ENCODE measurements around the gene GALNT8. TPM values are rescaled to one million over a fixed set of nuclear protein-coding genes. Genes with fewer than 3 reads are reported as not detected.
A peak's percentile ranks its signal among the peaks of the same experiment; 100 is the strongest.

GALNT8 gene
- total RNA-seq, 2 donors from 2014 or later = 1.5 to 1.7 TPM

DNA sequence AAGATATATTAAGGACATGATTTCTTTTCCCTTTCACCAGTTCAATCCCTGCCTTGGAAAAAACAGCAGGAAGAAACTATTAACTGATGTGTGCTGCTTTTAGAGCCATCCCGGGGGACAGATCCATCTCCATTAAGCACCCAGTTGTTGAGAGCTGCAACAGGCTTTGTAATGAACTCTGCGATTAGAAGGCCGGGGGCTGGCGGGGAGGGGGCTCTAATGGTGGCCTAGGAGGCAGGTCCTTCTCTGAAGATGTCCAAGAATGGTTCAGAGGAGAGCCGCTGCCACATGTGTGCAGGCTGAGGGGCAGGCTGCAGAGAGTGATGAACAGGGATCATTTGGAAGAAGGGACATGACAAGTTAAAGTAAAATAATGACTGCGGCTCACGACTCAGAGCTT is 67.8 kb downstream of the GALNT8 start:
- ATAC-seq (replicated peaks in 1 of 2) = no peak
- Mint-ChIP-seq H3K36me3 (ENCODE audit: insufficient read depth in 2 of 2) (no peaks in the 10 kb centered on the region), H3K9me3 (peaks cover 2% of the 10 kb centered on the region in 2 donors), H3K27ac (no peak overlapping the region), H3K4me3 (no peak overlapping the region), H3K27me3 (ENCODE audit: low read depth) (peaks cover 19% of the 10 kb centered on the region), H3K4me1 (ENCODE audit: low read depth) (no peaks in the 10 kb centered on the region)
- DNase-seq = no peak

DNA sequence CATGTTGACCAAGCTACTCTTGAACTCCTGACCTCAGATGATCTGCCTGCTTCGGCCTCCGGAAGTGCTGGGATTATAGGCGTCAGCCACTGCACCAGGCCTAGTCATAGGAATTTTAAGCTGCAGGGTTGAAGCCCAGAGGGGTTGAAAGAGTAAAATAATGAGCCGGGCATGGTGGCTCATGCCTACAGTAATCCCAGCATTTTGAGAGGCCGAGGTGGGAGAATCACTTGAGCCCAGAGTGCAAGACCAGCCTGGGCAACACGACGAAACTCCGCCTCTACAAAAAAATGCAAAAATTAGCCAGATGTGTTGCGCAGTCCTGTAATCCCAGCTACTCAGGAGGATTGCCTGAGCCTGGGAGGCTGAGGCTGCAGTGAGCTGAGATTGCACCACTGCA is 69.6 kb downstream of the GALNT8 start:
- no peaks in the 10 kb centered on the region for H3K4me1 Mint-ChIP-seq (ENCODE audit: low read depth)
- no peak for DNase-seq
- H3K27ac Mint-ChIP-seq = no peak overlapping the region
- no peak for ATAC-seq (replicated peaks in 1 of 2)
- no peaks in the 10 kb centered on the region for H3K36me3 Mint-ChIP-seq (ENCODE audit: insufficient read depth in 2 of 2)
- H3K9me3 Mint-ChIP-seq = peaks cover 2% of the 10 kb centered on the region in 2 donors
- H3K4me3 Mint-ChIP-seq = no peak overlapping the region
- peaks cover 15% of the 10 kb centered on the region for H3K27me3 Mint-ChIP-seq (ENCODE audit: low read depth)

DNA sequence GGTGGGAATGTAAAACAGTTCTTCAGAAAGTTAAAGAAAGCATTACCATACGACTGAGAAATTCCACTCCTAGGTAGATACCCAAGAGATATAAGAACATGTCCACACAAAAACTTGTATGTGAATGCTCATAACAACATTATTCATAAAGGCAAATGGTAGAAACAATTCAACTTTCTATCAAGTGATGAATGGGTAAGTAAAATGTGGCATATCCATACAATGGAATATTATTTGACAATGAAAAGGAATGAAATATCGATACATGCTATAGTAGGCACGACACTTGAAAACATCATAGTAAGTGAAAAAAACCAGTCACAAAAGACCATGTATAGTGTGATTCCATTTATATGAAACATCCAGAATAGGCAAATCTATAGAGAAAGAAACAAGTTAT is 71.3 kb downstream of the GALNT8 start:
- Mint-ChIP-seq H3K4me1 (ENCODE audit: low read depth) (no peaks in the 10 kb centered on the region), H3K9me3 (peaks cover 0 to 2% of the 10 kb centered on the region in 2 donors), H3K36me3 (ENCODE audit: insufficient read depth in 2 of 2) (no peaks in the 10 kb centered on the region), H3K27ac (no peak overlapping the region), H3K4me3 (no peak overlapping the region), H3K27me3 (ENCODE audit: low read depth) (no peaks in the 10 kb centered on the region)
- ATAC-seq (replicated peaks in 1 of 2) = no peak
- DNase-seq = no peak

DNA sequence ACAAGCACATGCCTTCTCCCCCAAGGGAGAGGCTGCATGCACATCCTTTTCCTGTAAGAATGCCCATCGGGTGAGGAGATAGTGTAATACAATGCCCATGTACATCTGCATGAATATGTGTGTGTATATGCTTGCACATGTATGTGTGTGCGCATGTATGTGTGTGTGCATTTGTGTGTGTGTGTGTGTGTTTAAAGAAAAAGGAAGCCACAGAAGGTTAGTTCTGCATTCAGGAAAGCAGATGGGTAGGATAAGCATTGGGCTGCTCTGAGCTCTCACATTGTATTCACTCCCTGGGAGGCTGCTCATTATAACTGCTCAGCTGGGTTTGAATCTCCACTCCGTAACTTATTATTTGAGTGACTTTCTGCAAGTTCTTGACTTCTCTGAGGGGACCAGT is 74.3 kb downstream of the GALNT8 start:
- H3K27ac Mint-ChIP-seq = no peak overlapping the region
- H3K27me3 Mint-ChIP-seq (ENCODE audit: low read depth) = peaks cover 12% of the 10 kb centered on the region
- DNase-seq (no peak), ATAC-seq (replicated peaks in 1 of 2) (no peak)
- H3K4me3 Mint-ChIP-seq = no peak overlapping the region
- peaks cover 0 to 2% of the 10 kb centered on the region in 2 donors for H3K9me3 Mint-ChIP-seq
- H3K4me1 Mint-ChIP-seq (ENCODE audit: low read depth) = no peaks in the 10 kb centered on the region
- H3K36me3 Mint-ChIP-seq (ENCODE audit: insufficient read depth in 2 of 2) = no peaks in the 10 kb centered on the region

DNA sequence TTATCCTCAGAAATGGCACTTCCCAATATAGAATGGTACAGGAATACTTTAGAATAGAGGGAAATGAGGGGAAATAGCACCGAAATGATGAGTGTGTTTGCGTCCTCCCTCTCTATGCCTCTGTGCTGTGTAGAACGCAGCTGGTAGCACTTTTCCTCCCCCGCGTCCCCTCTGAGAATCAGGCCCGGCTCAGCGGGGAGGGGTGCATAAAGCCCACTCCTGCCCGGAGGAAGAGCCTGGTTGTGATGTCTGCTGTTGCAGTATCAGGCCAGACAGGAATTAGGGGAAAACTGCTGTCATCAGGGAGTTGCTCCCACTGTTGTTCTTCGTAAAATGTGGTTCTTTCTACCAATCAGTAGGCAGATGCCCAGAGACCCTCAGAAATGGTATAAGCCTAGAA is 76.0 kb downstream of the GALNT8 start:
- no peaks in the 10 kb centered on the region for H3K4me1 Mint-ChIP-seq (ENCODE audit: low read depth)
- H3K27me3 Mint-ChIP-seq (ENCODE audit: low read depth) = peaks cover 12% of the 10 kb centered on the region
- DNase-seq (no peak), ATAC-seq (replicated peaks in 1 of 2) (no peak)
- H3K9me3 Mint-ChIP-seq = no peaks in the 10 kb centered on the region
- H3K4me3 Mint-ChIP-seq = no peak overlapping the region
- H3K27ac Mint-ChIP-seq = no peak overlapping the region
- no peaks in the 10 kb centered on the region for H3K36me3 Mint-ChIP-seq (ENCODE audit: insufficient read depth in 2 of 2)

DNA sequence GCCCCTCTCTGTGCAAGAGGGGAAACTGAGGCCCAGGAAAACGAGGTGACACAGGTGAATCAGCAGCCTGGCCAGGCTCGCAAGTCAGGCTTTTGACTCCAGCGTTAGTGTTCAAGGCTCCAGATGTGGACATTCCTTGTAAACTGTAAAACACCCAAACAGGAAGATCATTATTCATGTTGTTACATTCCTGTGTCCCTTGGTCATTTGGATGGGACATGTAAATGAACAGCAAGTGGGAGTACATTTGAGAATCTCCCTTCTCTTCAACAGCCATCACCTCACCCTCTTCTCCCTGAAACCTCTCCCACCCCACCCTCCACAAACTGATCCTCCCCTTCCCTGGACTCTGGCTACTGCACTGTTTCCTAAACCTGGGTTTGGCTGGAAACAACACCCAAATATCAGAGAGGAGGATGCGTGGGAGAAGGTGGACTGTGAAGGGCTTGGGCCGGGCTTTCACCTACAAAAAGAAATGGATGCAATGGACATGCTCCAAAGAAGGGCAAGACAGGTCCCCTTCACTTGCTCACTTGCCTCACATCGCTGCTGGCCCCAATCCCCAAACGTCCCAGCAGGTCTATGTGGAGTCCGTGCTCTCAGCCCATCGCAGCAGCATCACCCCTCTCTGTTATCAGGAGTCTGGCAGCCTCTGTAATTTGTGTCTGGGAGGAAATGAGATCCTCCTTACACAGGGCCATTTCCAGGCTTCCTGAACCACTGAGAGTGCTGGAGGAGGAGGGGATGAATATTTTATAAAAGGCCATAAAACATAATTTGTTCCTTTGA is 76.7 kb downstream of the GALNT8 start:
- Mint-ChIP-seq H3K27me3 (ENCODE audit: low read depth) (peaks cover 12% of the 10 kb centered on the region), H3K9me3 (no peaks in the 10 kb centered on the region), H3K4me3 (no peak overlapping the region), H3K4me1 (ENCODE audit: low read depth) (no peaks in the 10 kb centered on the region), H3K27ac (no peak overlapping the region), H3K36me3 (ENCODE audit: insufficient read depth in 2 of 2) (no peaks in the 10 kb centered on the region)
- no peak for ATAC-seq (replicated peaks in 1 of 2)
- no peak for DNase-seq

DNA sequence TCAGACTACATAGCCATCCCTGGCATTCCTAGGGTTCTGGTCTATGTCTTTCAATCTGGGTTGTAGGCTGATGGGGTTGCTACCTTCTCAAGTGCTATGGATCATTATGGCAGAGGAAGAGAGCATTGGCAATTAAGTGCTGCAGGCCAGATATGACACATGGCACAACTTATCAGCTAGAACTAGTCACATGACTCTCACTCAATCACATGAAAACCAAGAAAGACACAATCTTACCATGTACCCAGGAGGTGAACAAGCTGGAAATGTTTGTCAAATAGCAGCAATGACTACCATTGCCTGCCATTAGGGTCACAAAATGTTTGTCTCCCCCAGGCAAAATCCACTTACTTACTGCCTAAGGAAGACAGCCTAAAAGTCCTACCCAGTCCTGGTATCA is 80.4 kb downstream of the GALNT8 start:
- ATAC-seq (replicated peaks in 1 of 2) = no peak
- Mint-ChIP-seq H3K4me1 (ENCODE audit: low read depth) (peaks cover 7% of the 10 kb centered on the region), H3K9me3 (no peaks in the 10 kb centered on the region), H3K27ac (no peak overlapping the region), H3K4me3 (no peak overlapping the region), H3K36me3 (ENCODE audit: insufficient read depth in 2 of 2) (no peaks in the 10 kb centered on the region), H3K27me3 (ENCODE audit: low read depth) (peaks cover 35% of the 10 kb centered on the region)
- DNase-seq = no peak

DNA sequence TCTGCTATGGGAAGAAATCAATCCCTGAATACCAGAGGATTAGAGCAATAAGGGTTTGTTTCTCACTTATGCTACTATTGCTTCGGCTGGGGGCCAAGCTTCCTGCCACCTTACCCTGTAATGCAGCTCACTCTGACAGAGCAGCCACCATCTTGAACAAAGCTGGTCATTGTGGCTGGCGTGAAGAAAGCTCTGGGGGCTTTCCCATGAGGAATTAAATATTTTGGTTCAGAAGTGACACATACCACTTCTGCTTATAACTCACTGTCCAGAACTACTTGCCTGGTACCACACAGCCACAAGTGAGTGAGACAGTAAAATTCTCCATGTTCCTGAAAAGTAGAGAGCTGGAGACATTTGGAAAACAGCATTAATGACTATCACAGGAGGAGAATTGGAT is 82.6 kb downstream of the GALNT8 start:
- no peak for DNase-seq
- ATAC-seq (replicated peaks in 1 of 2) = no peak
- H3K27ac Mint-ChIP-seq = no peak overlapping the region
- H3K36me3 Mint-ChIP-seq (ENCODE audit: insufficient read depth in 2 of 2) = no peaks in the 10 kb centered on the region
- H3K27me3 Mint-ChIP-seq (ENCODE audit: low read depth) = peaks cover 43% of the 10 kb centered on the region
- H3K4me3 Mint-ChIP-seq = no peak overlapping the region
- H3K9me3 Mint-ChIP-seq = no peaks in the 10 kb centered on the region
- H3K4me1 Mint-ChIP-seq (ENCODE audit: low read depth) = peaks cover 27% of the 10 kb centered on the region

DNA sequence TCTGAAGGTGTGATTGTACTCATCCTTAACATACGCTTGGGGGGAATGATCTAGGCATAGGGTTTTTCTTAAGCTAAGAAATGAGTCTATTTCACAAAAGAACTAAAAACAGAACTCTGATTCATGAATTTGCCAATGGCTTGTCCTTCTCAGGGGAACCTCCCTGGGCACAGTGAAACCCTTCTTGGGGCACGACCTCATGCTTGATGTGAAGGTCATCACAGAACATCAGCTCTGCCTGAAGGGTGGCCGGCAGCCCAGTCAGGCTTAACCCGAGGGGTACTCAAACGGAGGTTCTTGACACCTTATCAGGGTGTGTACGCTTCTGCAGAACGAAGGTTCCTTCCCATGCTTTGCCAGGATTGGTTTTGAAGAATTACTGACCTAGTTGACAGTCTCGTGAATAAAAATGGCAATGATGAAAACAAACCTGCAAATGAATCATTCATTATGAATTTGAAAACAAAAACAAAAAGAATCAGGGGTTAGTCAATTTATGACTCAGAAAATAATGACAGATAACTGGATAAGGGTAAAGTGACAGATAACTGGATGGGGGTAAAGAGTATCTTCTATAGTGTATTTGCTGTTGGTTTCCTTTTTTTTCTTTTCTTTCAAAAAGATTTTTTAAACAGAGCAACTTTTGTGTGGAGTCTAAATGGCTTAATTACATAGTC is 86.4 kb downstream of the GALNT8 start:
- Mint-ChIP-seq H3K4me1 (ENCODE audit: low read depth) (peaks cover 52% of the 10 kb centered on the region), H3K4me3 (peak overlapping the region; percentile 42 to 69), H3K27me3 (ENCODE audit: low read depth) (peaks cover 57% of the 10 kb centered on the region), H3K9me3 (no peaks in the 10 kb centered on the region), H3K36me3 (ENCODE audit: insufficient read depth in 2 of 2) (peaks cover 0 to 7% of the 10 kb centered on the region in 2 donors), H3K27ac (peak overlapping the region; percentile 18)
- ATAC-seq (replicated peaks in 1 of 2) (peak; percentile 73 to 75), DNase-seq (peak; percentile 42 to 53)

DNA sequence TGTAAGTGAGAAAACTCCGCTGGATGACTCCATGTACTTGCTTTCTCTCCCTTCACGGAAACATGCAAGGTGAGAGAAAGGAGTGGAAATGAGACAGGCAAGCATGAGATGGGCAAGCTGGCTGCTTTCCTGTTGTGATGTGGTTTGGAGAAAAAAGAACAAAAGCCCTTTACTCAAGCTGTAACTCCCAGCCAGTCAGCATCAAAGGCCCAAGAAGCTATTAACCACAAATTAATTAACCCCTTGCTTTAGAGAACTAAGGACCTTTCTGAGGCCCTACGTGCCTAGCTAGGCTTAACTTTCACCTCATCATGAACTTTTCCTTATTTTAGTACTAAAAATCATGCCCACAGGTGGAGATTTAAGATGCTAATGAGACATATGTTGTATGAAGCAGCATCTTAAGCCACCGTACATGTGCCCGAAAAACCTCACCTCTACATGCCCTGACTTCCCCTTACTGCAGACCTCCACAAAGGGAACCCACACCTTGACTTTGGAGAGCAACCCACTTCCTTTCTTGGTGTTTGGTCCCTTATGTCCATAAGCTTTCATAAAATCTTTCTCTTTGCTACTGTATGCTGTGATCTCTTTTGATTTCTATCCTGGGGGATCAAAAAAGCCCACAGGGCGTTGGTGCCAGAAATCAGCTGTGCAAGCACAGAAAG is 87.0 kb downstream of the GALNT8 start:
- Mint-ChIP-seq H3K4me1 (ENCODE audit: low read depth) (peaks cover 52% of the 10 kb centered on the region), H3K27me3 (ENCODE audit: low read depth) (peaks cover 61% of the 10 kb centered on the region), H3K9me3 (no peaks in the 10 kb centered on the region), H3K4me3 (peak overlapping the region; percentile 42 to 69), H3K27ac (no peak overlapping the region), H3K36me3 (ENCODE audit: insufficient read depth in 2 of 2) (peaks cover 0 to 7% of the 10 kb centered on the region in 2 donors)
- ATAC-seq (replicated peaks in 1 of 2) (peak; percentile 42 to 45), DNase-seq (peak in 1 of 2 donors; percentile 13)

DNA sequence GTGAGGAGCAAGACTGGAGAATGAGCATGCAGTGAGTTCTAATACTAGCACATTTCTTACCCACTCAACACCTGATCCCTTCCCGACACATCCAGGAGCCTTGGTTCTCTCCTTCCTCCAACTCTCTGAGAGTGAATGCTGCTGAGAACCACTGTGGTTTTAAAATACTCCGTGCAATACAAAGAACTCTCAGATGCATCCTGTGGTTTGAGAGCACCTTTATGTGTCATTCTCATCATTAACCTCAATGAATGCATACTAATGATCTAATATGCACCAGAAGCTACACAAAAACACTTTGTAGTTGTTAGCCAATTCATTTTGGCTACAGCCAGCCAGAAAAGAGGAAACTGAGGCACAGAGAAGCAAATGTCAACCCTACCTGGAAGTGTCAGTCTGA is 87.6 kb downstream of the GALNT8 start:
- peaks cover 53% of the 10 kb centered on the region for H3K4me1 Mint-ChIP-seq (ENCODE audit: low read depth)
- H3K9me3 Mint-ChIP-seq = no peaks in the 10 kb centered on the region
- no peak overlapping the region for H3K27ac Mint-ChIP-seq
- H3K36me3 Mint-ChIP-seq (ENCODE audit: insufficient read depth in 2 of 2) = peaks cover 0 to 7% of the 10 kb centered on the region in 2 donors
- DNase-seq (no peak), ATAC-seq (replicated peaks in 1 of 2) (no peak)
- peak overlapping the region; percentile 25 to 69 for H3K4me3 Mint-ChIP-seq
- peaks cover 63% of the 10 kb centered on the region for H3K27me3 Mint-ChIP-seq (ENCODE audit: low read depth)

DNA sequence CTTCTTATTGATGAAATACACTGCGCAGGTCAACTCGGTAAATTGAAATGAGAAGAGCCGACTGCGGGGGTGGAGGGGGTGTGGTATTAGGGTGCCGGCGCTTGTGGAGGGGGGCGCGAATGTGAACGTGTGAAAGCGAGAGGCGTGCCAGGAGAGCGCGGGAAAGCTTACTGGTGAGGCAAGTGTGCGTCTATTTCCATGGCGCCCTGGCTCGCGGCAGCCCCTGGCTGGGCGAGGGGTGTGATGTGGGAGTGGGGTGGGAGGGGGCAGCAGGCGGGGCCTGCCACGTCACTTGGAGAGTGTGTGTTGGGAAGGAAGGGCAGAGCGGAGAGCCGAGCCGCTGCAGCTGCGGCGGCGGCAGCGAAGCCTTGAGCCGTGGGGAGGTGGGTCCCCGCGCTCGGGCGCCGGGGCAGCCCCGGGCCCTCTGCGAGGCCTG is 88.8 kb downstream of the GALNT8 start:
- peak; percentile 10 to 12 for ATAC-seq (replicated peaks in 1 of 2)
- H3K27me3 Mint-ChIP-seq (ENCODE audit: low read depth) = peaks cover 58% of the 10 kb centered on the region
- H3K27ac Mint-ChIP-seq = no peak overlapping the region
- peaks cover 0 to 7% of the 10 kb centered on the region in 2 donors for H3K36me3 Mint-ChIP-seq (ENCODE audit: insufficient read depth in 2 of 2)
- peak overlapping the region; percentile 67 to 86 for H3K4me3 Mint-ChIP-seq
- peaks cover 59% of the 10 kb centered on the region for H3K4me1 Mint-ChIP-seq (ENCODE audit: low read depth)
- no peaks in the 10 kb centered on the region for H3K9me3 Mint-ChIP-seq
- DNase-seq = no peak

All from activated T-cell treated with anti-CD3 and anti-CD28 coated beads, Interleukin-2, amount 50 U/mL, for 72 hours (primary cell).